ENCODE measurements around the gene AMPD1. TPM values are rescaled to one million over a fixed set of nuclear protein-coding genes. Genes with fewer than 3 reads are reported as not detected.

AMPD1 gene
- total RNA-seq, 1 experiment from 2014 or later = not detected

GRCh38 chr1:114723457-114723856 lies 28.1 kb upstream of the AMPD1 start:
- no peaks in the 10 kb centered on the region for H3K27me3 Mint-ChIP-seq (ENCODE audit: low read depth)
- Histone ChIP-seq H4K8ac (replicated peaks; ENCODE audit: insufficient read length, low read depth, low read length) (no peak overlapping the region), H2BK20ac (ENCODE audit: low read depth, low read length, poor library complexity, severe bottlenecking) (no peak overlapping the region), H3K23me2 (ENCODE audit: insufficient read length, low read depth, low read length, poor library complexity, severe bottlenecking) (no peaks in the 10 kb centered on the region), H2AK5ac (ENCODE audit: insufficient read length, low read length) (no peak overlapping the region), H2BK12ac (ENCODE audit: insufficient read length, low read depth, low read length) (no peak overlapping the region), H3K56ac (ENCODE audit: insufficient read length, low read depth, low read length) (no peak overlapping the region), H3K18ac (ENCODE audit: insufficient read length, low read depth, low read length) (no peak overlapping the region), H3K23ac (ENCODE audit: insufficient read length, low read depth, low read length) (no peak overlapping the region), H2BK5ac (ENCODE audit: insufficient read length, low read length) (no peak overlapping the region), H2AFZ (ENCODE audit: low read length) (no peak overlapping the region), H3K4ac (ENCODE audit: low read depth, low read length) (no peak overlapping the region), H3K79me2 (ENCODE audit: insufficient read depth, low read length) (no peaks in the 10 kb centered on the region), H4K91ac (ENCODE audit: insufficient read length, low read depth, low read length) (no peak overlapping the region), H3K14ac (ENCODE audit: insufficient read depth, low read length) (no peak overlapping the region), H3K9me3 (ENCODE audit: control insufficient read depth, low read depth, low read length) (no peaks in the 10 kb centered on the region), H4K5ac (ENCODE audit: insufficient read length, low read depth, low read length) (no peak overlapping the region), H4K20me1 (ENCODE audit: control insufficient read depth, insufficient read depth, insufficient read length) (no peaks in the 10 kb centered on the region), H2BK15ac (ENCODE audit: low read depth, low read length) (no peak overlapping the region), H3K79me1 (ENCODE audit: insufficient read depth, low read depth, low read length, poor library complexity, severe bottlenecking) (no peaks in the 10 kb centered on the region), H3T11ph (ENCODE audit: low read length) (no peak overlapping the region), H3K9ac (ENCODE audit: extremely low read depth, insufficient read length, low read length) (no peak overlapping the region), H3K4me1 (ENCODE audit: insufficient read depth, low read length) (no peaks in the 10 kb centered on the region), H3K4me2 (ENCODE audit: insufficient read depth, insufficient read length, low read length) (no peak overlapping the region), H2BK120ac (ENCODE audit: low read depth, low read length, poor library complexity, severe bottlenecking) (no peak overlapping the region), H3K27me3 (ENCODE audit: insufficient read depth, low read length) (no peaks in the 10 kb centered on the region), H3K27ac (ENCODE audit: insufficient read length, low read depth, low read length) (no peak overlapping the region)
- no peak for DNase-seq
- no peak for TF ChIP-seq CTCF (conservative IDR thresholded peaks at IDR 0.05)
- no peaks in the 10 kb centered on the region for H3K4me1 Mint-ChIP-seq
- H3K27ac Mint-ChIP-seq = no peak overlapping the region
- peaks cover 58 to 95% (median 93%) of the 10 kb centered on the region in 3 experiments for H3K36me3 Mint-ChIP-seq (ENCODE audit: insufficient read depth in 1 of 3, low read depth in 3 of 3)
- H3K4me3 Mint-ChIP-seq = no peak overlapping the region
- no peaks in the 10 kb centered on the region for H3K9me3 Mint-ChIP-seq
- no CpG with 5 or more reads among the region's 1 CpG for WGBS (ENCODE audit: extremely low coverage, insufficient read length, low lambda C conversion rate)
